Suprapubic skin (tissue), 4 donors: ENCODE results near the gene DUSP10.

Experiments
- POLR2A ChIP-seq, 2 donors: fragments of 450-650 bp; IDR thresholded peaks; one replicate each; pipeline ENCODE4 v1.6.1; 2017; ENCODE audit warnings: antibody characterized with exemption in 2 of 2, mild to moderate bottlenecking in 2 of 2, moderate library complexity in 2 of 2
- POLR2AphosphoS5 ChIP-seq, 3 donors: sonication (generic); formaldehyde crosslinking; IDR thresholded peaks; one replicate each; pipeline ENCODE4 v1.6.1; 2017; ENCODE audit warnings: antibody characterized with exemption in 3 of 3
- TF ChIP-seq, protein P1 (sequence below), 2 donors: fragments of 200-600 bp in 1 of 2; fragments of 450-650 bp in 1 of 2; sonication (generic) in 1 of 2; IDR thresholded peaks; one replicate each; pipeline ENCODE4 v1.5.1; 2016 to 2019; ENCODE audit warnings: antibody characterized with exemption in 2 of 2, mild to moderate bottlenecking in 1 of 2, moderate library complexity in 1 of 2

DNA sequence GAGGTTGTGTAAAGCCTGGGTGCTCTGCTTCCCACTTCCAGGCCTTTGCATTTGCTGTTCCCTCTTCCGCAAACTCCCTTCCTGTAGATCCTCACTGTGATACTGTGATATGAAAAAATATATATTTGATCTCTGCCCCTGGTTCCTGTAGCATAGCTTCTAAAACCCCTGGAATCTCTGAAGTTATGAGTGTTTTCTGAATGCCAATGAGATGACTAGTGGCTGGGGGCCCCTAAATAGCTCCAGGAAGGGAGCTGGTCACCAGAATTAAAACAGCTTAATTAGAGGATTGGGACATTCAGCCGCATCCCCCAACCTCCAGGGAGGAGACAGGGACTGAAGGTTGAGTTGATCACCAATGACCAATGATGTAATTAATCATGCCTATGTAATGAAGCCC is 21.9 kb downstream of the DUSP10 start:
- TF ChIP-seq, protein P1, sequence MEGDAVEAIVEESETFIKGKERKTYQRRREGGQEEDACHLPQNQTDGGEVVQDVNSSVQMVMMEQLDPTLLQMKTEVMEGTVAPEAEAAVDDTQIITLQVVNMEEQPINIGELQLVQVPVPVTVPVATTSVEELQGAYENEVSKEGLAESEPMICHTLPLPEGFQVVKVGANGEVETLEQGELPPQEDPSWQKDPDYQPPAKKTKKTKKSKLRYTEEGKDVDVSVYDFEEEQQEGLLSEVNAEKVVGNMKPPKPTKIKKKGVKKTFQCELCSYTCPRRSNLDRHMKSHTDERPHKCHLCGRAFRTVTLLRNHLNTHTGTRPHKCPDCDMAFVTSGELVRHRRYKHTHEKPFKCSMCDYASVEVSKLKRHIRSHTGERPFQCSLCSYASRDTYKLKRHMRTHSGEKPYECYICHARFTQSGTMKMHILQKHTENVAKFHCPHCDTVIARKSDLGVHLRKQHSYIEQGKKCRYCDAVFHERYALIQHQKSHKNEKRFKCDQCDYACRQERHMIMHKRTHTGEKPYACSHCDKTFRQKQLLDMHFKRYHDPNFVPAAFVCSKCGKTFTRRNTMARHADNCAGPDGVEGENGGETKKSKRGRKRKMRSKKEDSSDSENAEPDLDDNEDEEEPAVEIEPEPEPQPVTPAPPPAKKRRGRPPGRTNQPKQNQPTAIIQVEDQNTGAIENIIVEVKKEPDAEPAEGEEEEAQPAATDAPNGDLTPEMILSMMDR (IDR thresholded peaks at IDR 0.05): no peak
- TF ChIP-seq POLR2AphosphoS5 (IDR thresholded peaks at IDR 0.05) (no peak), POLR2A (IDR thresholded peaks at IDR 0.05) (no peak)
